ENCODE measurements around the gene P4HA2. TPM values are rescaled to one million over a fixed set of nuclear protein-coding genes. Genes with fewer than 3 reads are reported as not detected.
A peak's percentile ranks its signal among the peaks of the same experiment; 100 is the strongest.

Gene P4HA2
- total RNA-seq, 3 donors from 2014 or later: 21.8 to 34.8 (median 26.2) TPM

DNA sequence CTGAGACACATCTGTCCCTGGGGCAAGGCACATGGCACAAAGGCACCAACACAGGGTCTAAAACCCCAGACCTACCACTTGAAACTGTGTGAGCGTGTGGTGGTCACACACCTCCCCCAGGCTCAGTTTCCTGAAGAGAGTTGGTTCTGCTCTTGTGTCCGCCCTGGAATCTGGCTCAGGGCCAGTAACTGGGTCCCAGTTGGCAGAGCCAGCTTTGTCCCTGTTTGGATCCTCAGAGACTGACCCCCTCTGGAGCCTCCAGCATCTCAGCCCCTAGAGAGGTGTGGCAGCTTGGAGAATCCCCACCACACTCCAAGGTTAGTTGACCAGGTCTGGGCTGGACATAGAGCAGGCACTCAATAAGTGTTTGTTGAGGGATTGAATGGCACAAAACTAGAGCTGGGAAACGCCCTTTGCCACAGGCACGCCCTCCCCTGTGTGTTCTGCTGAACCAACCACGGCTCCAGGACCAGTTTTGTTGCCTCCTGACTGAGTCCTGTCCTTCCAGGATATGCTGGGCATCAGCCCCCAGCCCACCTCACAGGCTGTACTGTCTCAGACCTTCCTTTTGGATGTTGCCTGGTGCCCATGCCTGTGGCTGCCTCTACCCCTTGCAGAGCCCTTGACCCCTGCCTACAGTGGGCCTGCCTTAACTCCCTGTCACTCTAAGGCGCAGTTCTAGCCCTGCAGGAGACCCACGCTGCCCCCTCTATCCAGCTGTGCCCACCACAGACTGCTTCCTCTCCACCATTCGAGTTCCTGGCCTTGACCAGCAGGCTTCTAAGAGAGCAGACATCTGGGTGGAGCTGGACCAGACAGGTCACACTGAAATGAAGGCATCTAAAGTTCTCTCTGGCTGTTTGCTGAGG lies 26.0 kb upstream of the P4HA2 start:
- H3K27ac ChIP-seq: peak overlapping the region; percentile 88 to 90
- DNase-seq (ENCODE audit: low spot score in 2 of 2): peak in 1 of 2 donors; percentile 27
- intact Hi-C loops (cut with DNase I; ENCODE audit: low total_unique reads): no loop called here
- no peaks in the 10 kb centered on the region for H3K27me3 ChIP-seq
- H3K9me3 ChIP-seq: no peaks in the 10 kb centered on the region
- H3K4me1 ChIP-seq: peaks cover 0 to 19% of the 10 kb centered on the region in 2 donors
- no peak overlapping the region for H3K4me3 ChIP-seq
- no peaks in the 10 kb centered on the region for H3K36me3 ChIP-seq
- TF ChIP-seq, protein P1, sequence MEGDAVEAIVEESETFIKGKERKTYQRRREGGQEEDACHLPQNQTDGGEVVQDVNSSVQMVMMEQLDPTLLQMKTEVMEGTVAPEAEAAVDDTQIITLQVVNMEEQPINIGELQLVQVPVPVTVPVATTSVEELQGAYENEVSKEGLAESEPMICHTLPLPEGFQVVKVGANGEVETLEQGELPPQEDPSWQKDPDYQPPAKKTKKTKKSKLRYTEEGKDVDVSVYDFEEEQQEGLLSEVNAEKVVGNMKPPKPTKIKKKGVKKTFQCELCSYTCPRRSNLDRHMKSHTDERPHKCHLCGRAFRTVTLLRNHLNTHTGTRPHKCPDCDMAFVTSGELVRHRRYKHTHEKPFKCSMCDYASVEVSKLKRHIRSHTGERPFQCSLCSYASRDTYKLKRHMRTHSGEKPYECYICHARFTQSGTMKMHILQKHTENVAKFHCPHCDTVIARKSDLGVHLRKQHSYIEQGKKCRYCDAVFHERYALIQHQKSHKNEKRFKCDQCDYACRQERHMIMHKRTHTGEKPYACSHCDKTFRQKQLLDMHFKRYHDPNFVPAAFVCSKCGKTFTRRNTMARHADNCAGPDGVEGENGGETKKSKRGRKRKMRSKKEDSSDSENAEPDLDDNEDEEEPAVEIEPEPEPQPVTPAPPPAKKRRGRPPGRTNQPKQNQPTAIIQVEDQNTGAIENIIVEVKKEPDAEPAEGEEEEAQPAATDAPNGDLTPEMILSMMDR (IDR thresholded peaks at IDR 0.05): no peak
- no peak for TF ChIP-seq POLR2AphosphoS5 (IDR thresholded peaks at IDR 0.05)
- TF ChIP-seq POLR2A (IDR thresholded peaks at IDR 0.05): no peak

GRCh38 chr5:132253008-132253441 lies 25.4 kb upstream of the P4HA2 start:
- Histone ChIP-seq H3K4me3 (no peak overlapping the region), H3K27ac (peak overlapping the region; percentile 88 to 90), H3K27me3 (no peaks in the 10 kb centered on the region), H3K4me1 (peaks cover 0 to 19% of the 10 kb centered on the region in 2 donors), H3K9me3 (no peaks in the 10 kb centered on the region), H3K36me3 (no peaks in the 10 kb centered on the region)
- intact Hi-C loops (cut with DNase I; ENCODE audit: low total_unique reads): no loop called here
- TF ChIP-seq POLR2AphosphoS5 (IDR thresholded peaks at IDR 0.05): no peak
- TF ChIP-seq, protein P1 (IDR thresholded peaks at IDR 0.05): no peak
- no peak for TF ChIP-seq POLR2A (IDR thresholded peaks at IDR 0.05)
- peak in 1 of 2 donors; percentile 61 for DNase-seq (ENCODE audit: low spot score in 2 of 2)

GRCh38 chr5:132251220-132251725 lies 23.6 kb upstream of the P4HA2 start:
- TF ChIP-seq, protein P1 (IDR thresholded peaks at IDR 0.05): no peak
- TF ChIP-seq POLR2A (IDR thresholded peaks at IDR 0.05) (no peak), POLR2AphosphoS5 (IDR thresholded peaks at IDR 0.05) (no peak)
- intact Hi-C loops (cut with DNase I; ENCODE audit: low total_unique reads): no loop called here
- peaks cover 0 to 12% of the 10 kb centered on the region in 2 donors for H3K4me1 ChIP-seq
- no peaks in the 10 kb centered on the region for H3K36me3 ChIP-seq
- no peak overlapping the region for H3K27ac ChIP-seq
- no peaks in the 10 kb centered on the region for H3K27me3 ChIP-seq
- no peak overlapping the region for H3K4me3 ChIP-seq
- DNase-seq (ENCODE audit: low spot score in 2 of 2): peak in 1 of 2 donors; percentile 13
- H3K9me3 ChIP-seq: peaks cover under 1 to 8% of the 10 kb centered on the region in 2 donors

DNA sequence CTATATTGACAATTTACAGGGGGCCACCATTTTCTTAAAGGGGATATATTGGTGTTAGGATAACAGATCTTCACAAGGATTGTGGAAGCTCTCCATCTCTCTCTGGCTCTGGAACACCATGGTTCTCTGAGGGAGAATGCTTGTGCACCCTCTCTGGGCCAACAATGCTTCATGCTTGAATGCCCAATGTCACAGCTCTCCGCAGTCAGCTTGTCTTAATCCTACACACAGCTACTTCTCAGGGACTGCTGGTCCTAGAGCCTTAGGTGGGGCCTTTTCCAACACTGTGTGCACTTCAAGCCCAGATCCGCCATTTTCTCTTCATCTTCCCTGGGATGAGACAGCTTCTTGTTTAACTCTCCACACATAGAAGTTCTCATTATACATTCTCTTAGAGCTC lies 22.9 kb upstream of the P4HA2 start:
- Histone ChIP-seq H3K4me1 (peaks cover 0 to 7% of the 10 kb centered on the region in 2 donors), H3K27ac (no peak overlapping the region), H3K27me3 (no peaks in the 10 kb centered on the region), H3K36me3 (no peaks in the 10 kb centered on the region), H3K9me3 (peaks cover 4 to 15% of the 10 kb centered on the region in 2 donors), H3K4me3 (no peak overlapping the region)
- TF ChIP-seq POLR2A (IDR thresholded peaks at IDR 0.05) (no peak), POLR2AphosphoS5 (IDR thresholded peaks at IDR 0.05) (no peak)
- TF ChIP-seq, protein P1 (IDR thresholded peaks at IDR 0.05): no peak
- intact Hi-C loops (cut with DNase I; ENCODE audit: low total_unique reads): no loop called here
- DNase-seq (ENCODE audit: low spot score in 2 of 2): peak in 1 of 2 donors; percentile 2

DNA sequence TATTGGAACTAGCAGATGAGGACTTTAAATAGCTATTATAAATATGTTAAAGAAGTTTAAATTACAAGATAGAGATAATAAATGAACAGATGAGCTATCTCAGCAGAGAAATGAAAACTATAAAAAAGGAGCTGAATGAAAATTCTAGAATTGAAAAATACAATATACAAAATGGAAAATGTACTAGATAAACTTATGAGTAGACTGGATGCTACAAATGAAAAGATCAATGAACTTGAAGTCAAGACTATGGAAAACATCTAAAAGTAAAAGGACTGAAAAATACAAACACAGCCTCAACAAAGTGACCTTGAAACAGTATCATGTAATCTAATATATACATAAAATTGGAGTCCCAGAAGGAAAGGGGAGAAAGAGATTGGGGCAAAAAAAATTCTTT lies 19.2 kb upstream of the P4HA2 start:
- no peak overlapping the region for H3K27ac ChIP-seq
- intact Hi-C loops (cut with DNase I; ENCODE audit: low total_unique reads): no loop called here
- no peaks in the 10 kb centered on the region for H3K36me3 ChIP-seq
- no peaks in the 10 kb centered on the region for H3K27me3 ChIP-seq
- TF ChIP-seq POLR2A (IDR thresholded peaks at IDR 0.05): no peak
- TF ChIP-seq, protein P1 (IDR thresholded peaks at IDR 0.05): no peak
- no peak for TF ChIP-seq POLR2AphosphoS5 (IDR thresholded peaks at IDR 0.05)
- peaks cover 12 to 15% of the 10 kb centered on the region in 2 donors for H3K9me3 ChIP-seq
- H3K4me3 ChIP-seq: no peak overlapping the region
- no peak for DNase-seq (ENCODE audit: low spot score in 2 of 2)
- H3K4me1 ChIP-seq: no peaks in the 10 kb centered on the region
